Progenitor cell of endocrine pancreas (in vitro differentiated cells): ENCODE results near the gene MSANTD2. TPM values are rescaled to one million over a fixed set of nuclear protein-coding genes. Genes with fewer than 3 reads are reported as not detected.

Experiments
- DNase-seq: peaks from one replicate; pipeline ENCODE4 v3.0.0; 2021; ENCODE audit warnings: low spot score; ENCODE audit not compliant: unreplicated experiment
- H3K27ac Mint-ChIP-seq: 2 replicates; pipeline ENCODE4 v1.8.0; 2021; ENCODE audit warnings: mild to moderate bottlenecking, moderate library complexity, mixed read lengths
- H3K27me3 Mint-ChIP-seq: 2 replicates; pipeline ENCODE4 v1.8.0; 2021; ENCODE audit warnings: mixed read lengths
- H3K36me3 Mint-ChIP-seq: 2 replicates; pipeline ENCODE4 v1.8.0; 2022; ENCODE audit warnings: mixed read lengths; ENCODE audit not compliant: insufficient read depth
- H3K4me1 Mint-ChIP-seq: 2 replicates; pipeline ENCODE4 v1.8.0; 2021; ENCODE audit warnings: low read depth, mixed read lengths
- H3K4me3 Mint-ChIP-seq: 2 replicates; pipeline ENCODE4 v1.8.0; 2021; ENCODE audit warnings: low read depth, mild to moderate bottlenecking, moderate library complexity, mixed read lengths
- H3K9me3 Mint-ChIP-seq: 2 replicates; pipeline ENCODE4 v1.8.0; 2021; ENCODE audit warnings: low read depth, mixed read lengths
- total RNA-seq: library from RNA; stranded (reverse); gene quantifications from 2 replicates; pipeline ENCODE4 v1.2.1, GENCODE V29; 2021
- TF ChIP-seq, protein P1 (sequence below): fragments of 200-600 bp; sonication (generic); IDR thresholded peaks from one replicate; pipeline ENCODE4 v1.5.0; 2021; ENCODE audit warnings: antibody characterized with exemption, mild to moderate bottlenecking; ENCODE audit not compliant: unreplicated experiment

MSANTD2 gene
- total RNA-seq, 1 donor from 2014 or later = 41.6 TPM

DNA sequence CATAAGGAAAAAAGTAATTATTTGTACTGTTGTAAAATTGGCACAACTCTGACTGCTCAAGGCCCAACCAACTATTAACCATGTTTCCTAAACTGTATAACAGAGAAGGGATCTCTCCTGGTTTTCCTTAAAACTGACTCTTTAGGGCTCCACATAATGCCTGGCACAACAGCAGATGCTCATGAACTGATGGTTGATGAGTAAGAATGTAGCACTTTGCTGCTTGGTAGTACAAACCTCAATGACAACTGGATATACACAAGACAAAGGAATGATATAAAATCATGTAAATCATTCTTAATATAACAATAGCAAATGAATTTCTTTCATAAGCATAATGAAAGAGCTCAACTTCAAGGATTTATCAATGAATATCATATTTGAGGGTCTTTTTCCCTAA is 11.7 kb downstream of the MSANTD2 start:
- H3K27me3 Mint-ChIP-seq = no peaks in the 10 kb centered on the region
- H3K36me3 Mint-ChIP-seq = no peaks in the 10 kb centered on the region
- no peaks in the 10 kb centered on the region for H3K9me3 Mint-ChIP-seq
- TF ChIP-seq, protein P1, sequence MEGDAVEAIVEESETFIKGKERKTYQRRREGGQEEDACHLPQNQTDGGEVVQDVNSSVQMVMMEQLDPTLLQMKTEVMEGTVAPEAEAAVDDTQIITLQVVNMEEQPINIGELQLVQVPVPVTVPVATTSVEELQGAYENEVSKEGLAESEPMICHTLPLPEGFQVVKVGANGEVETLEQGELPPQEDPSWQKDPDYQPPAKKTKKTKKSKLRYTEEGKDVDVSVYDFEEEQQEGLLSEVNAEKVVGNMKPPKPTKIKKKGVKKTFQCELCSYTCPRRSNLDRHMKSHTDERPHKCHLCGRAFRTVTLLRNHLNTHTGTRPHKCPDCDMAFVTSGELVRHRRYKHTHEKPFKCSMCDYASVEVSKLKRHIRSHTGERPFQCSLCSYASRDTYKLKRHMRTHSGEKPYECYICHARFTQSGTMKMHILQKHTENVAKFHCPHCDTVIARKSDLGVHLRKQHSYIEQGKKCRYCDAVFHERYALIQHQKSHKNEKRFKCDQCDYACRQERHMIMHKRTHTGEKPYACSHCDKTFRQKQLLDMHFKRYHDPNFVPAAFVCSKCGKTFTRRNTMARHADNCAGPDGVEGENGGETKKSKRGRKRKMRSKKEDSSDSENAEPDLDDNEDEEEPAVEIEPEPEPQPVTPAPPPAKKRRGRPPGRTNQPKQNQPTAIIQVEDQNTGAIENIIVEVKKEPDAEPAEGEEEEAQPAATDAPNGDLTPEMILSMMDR = no peak
- DNase-seq = no peak
- no peak overlapping the region for H3K4me3 Mint-ChIP-seq
- peaks cover 6% of the 10 kb centered on the region for H3K4me1 Mint-ChIP-seq
- no peak overlapping the region for H3K27ac Mint-ChIP-seq

DNA sequence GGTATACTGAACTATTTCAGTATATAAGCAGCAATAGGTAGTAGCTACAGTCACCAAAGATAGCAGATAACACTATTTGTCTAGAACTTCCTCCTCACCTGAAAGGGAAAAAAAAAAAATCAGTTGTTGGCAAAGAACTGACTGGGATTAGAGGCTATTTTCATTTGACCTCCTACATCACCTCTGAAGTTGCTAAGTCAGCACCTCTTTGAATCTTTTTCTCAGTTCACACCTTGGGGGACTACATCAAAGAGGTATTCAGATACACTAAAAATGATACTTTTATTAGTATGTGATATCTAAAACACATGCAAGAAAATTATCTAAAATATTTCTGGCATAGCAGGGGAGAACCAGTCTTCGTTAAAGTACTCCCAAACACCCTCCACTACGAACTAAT is 16.2 kb downstream of the MSANTD2 start:
- H3K36me3 Mint-ChIP-seq = no peaks in the 10 kb centered on the region
- TF ChIP-seq, protein P1 = no peak
- no peaks in the 10 kb centered on the region for H3K9me3 Mint-ChIP-seq

DNA sequence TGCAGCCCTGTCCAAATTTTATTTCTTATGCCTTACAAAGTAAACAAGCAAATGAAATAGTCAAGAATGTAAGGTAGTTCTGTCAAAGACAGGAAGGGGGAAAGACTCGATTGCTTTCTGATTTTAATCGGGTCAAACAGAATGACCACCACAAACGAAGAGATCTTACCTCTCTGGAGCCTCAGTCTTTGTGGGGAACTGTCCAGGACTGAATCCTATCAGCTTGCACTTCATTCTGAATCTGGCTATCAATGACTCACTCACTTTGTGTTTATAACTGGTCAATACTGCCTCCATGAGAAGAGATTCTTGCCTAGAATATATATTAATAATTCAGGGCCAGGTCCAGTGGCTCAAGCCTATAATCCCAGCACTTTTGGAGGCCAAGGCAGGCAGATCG is 17.2 kb downstream of the MSANTD2 start:
- no peaks in the 10 kb centered on the region for H3K9me3 Mint-ChIP-seq
- H3K27me3 Mint-ChIP-seq = no peaks in the 10 kb centered on the region
- DNase-seq = no peak
- no peak overlapping the region for H3K27ac Mint-ChIP-seq
- TF ChIP-seq, protein P1 = no peak
- no peak overlapping the region for H3K4me3 Mint-ChIP-seq
- peaks cover 14% of the 10 kb centered on the region for H3K4me1 Mint-ChIP-seq
- H3K36me3 Mint-ChIP-seq = peaks cover 2% of the 10 kb centered on the region

More for the DNA sequence above, 16.2 kb downstream of the MSANTD2 start:
- H3K4me1 Mint-ChIP-seq = peaks cover 12% of the 10 kb centered on the region
- no peak overlapping the region for H3K27ac Mint-ChIP-seq
- H3K27me3 Mint-ChIP-seq = no peaks in the 10 kb centered on the region
- no peak for DNase-seq
- H3K4me3 Mint-ChIP-seq = no peak overlapping the region

DNA sequence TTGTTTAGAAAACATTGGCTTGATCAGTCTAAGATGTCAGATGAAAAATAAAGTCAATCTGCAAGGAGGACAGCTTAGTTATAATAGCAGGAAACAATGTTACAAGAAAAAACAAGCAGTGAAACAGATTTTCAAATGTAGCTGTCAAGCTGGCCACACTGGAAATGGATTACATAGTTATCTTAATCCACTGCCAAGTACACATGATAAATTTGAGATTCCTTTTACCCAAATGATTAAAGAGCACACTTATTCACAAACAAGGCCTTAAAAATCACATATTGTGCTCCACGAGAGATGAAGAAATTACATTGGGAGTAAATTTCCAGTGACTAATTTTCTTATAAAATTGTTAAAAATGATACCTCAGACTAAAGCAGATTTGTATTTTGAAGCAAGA is 20.6 kb downstream of the MSANTD2 start:
- H3K4me3 Mint-ChIP-seq = no peak overlapping the region
- H3K9me3 Mint-ChIP-seq = peaks cover 2% of the 10 kb centered on the region
- H3K27ac Mint-ChIP-seq = no peak overlapping the region
- TF ChIP-seq, protein P1 = no peak
- peaks cover 14% of the 10 kb centered on the region for H3K36me3 Mint-ChIP-seq
- no peaks in the 10 kb centered on the region for H3K27me3 Mint-ChIP-seq
- peaks cover 27% of the 10 kb centered on the region for H3K4me1 Mint-ChIP-seq
- no peak for DNase-seq

DNA sequence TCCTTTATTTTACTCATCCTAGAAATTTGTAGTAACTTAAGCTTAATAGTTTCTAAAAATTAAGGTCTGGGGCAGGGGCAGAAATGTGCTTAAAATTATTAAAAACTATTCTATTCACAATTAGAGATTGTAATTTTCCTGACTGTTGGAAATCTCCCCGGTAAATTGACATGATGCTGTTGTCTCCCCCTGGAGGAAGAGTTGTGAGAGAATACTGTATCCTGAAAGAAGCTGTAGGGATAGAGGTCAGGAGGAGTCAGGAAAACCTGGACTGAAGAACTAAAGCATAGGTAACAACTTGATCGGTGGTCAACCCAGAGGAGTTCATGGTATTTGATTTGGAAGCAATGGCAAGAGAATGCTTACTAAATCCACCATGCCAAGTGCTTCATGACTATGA is 21.9 kb downstream of the MSANTD2 start:
- H3K27me3 Mint-ChIP-seq = no peaks in the 10 kb centered on the region
- H3K27ac Mint-ChIP-seq = no peak overlapping the region
- H3K9me3 Mint-ChIP-seq = peaks cover 2% of the 10 kb centered on the region
- H3K4me1 Mint-ChIP-seq = peaks cover 23% of the 10 kb centered on the region
- DNase-seq = no peak
- TF ChIP-seq, protein P1 = peak; percentile 28
- H3K36me3 Mint-ChIP-seq = peaks cover 14% of the 10 kb centered on the region
- no peak overlapping the region for H3K4me3 Mint-ChIP-seq
